Measurements from ENCODE around the gene NUDT21.
A peak's percentile ranks its signal among the peaks of the same experiment; 100 is the strongest.

NUDT21 gene

GRCh38 chr16:56389554-56389953, 61.6 kb downstream of the NUDT21 start:
- no peak overlapping the region for H3K4me2 ChIP-seq (ENCODE audit: low read length)
- H3K36me3 ChIP-seq (ENCODE audit: control insufficient read depth, insufficient read depth, low read length) = no peaks in the 10 kb centered on the region
- H2AK5ac ChIP-seq (ENCODE audit: low read length) = no peak overlapping the region
- H3K27ac ChIP-seq (ENCODE audit: low read depth, low read length) = no peak overlapping the region
- no peak for DNase-seq
- no peak overlapping the region for H2BK15ac ChIP-seq (replicated peaks; ENCODE audit: low read depth)
- H4K8ac ChIP-seq (ENCODE audit: low read depth, low read length) = no peak overlapping the region
- no peak overlapping the region for H4K5ac ChIP-seq (ENCODE audit: low read length)
- WGBS (ENCODE audit: extremely low coverage, insufficient coverage, low lambda C conversion rate) = no CpG with 5 or more reads among the region's 3 CpGs
- no peak overlapping the region for H3K4ac ChIP-seq (ENCODE audit: low read depth, low read length)
- no peak overlapping the region for H3K9ac ChIP-seq (ENCODE audit: low read length)
- no peaks in the 10 kb centered on the region for H3K4me1 ChIP-seq (ENCODE audit: control insufficient read depth, low read depth, low read length)
- H3K23ac ChIP-seq (ENCODE audit: low read length) = no peak overlapping the region
- no peak overlapping the region for H2BK5ac ChIP-seq (ENCODE audit: low read length)
- no peaks in the 10 kb centered on the region for H3K79me1 ChIP-seq (ENCODE audit: low read length)
- H3K27me3 ChIP-seq (ENCODE audit: insufficient read depth, low read length, poor library complexity) = no peaks in the 10 kb centered on the region
- no peaks in the 10 kb centered on the region for H3K79me2 ChIP-seq (ENCODE audit: control insufficient read depth, insufficient read depth, low read length)
- no peak overlapping the region for H2BK120ac ChIP-seq (ENCODE audit: low read depth, low read length)
- no peak overlapping the region for H3K18ac ChIP-seq (ENCODE audit: low read length)
- no peak overlapping the region for H3K56ac ChIP-seq (ENCODE audit: low read length)
- no peak overlapping the region for H3K4me3 ChIP-seq (ENCODE audit: low read length)

GRCh38 chr16:56388209-56388608, 62.9 kb downstream of the NUDT21 start:
- H2BK5ac ChIP-seq (ENCODE audit: low read length) = no peak overlapping the region
- no peak overlapping the region for H3K23ac ChIP-seq (ENCODE audit: low read length)
- H3K9ac ChIP-seq (ENCODE audit: low read length) = no peak overlapping the region
- H3K56ac ChIP-seq (ENCODE audit: low read length) = no peak overlapping the region
- no peak overlapping the region for H2BK15ac ChIP-seq (replicated peaks; ENCODE audit: low read depth)
- no peak overlapping the region for H3K4ac ChIP-seq (ENCODE audit: low read depth, low read length)
- H3K27me3 ChIP-seq (ENCODE audit: insufficient read depth, low read length, poor library complexity) = no peaks in the 10 kb centered on the region
- no peaks in the 10 kb centered on the region for H3K79me2 ChIP-seq (ENCODE audit: control insufficient read depth, insufficient read depth, low read length)
- H3K4me1 ChIP-seq (ENCODE audit: control insufficient read depth, low read depth, low read length) = no peaks in the 10 kb centered on the region
- no peak overlapping the region for H3K4me3 ChIP-seq (ENCODE audit: low read length)
- H2AK5ac ChIP-seq (ENCODE audit: low read length) = no peak overlapping the region
- no peaks in the 10 kb centered on the region for H3K36me3 ChIP-seq (ENCODE audit: control insufficient read depth, insufficient read depth, low read length)
- no peak overlapping the region for H3K4me2 ChIP-seq (ENCODE audit: low read length)
- no peak overlapping the region for H3K27ac ChIP-seq (ENCODE audit: low read depth, low read length)
- no peak overlapping the region for H2BK120ac ChIP-seq (ENCODE audit: low read depth, low read length)
- DNase-seq = no peak
- no peak overlapping the region for H3K18ac ChIP-seq (ENCODE audit: low read length)
- H4K5ac ChIP-seq (ENCODE audit: low read length) = no peak overlapping the region
- H3K79me1 ChIP-seq (ENCODE audit: low read length) = no peaks in the 10 kb centered on the region
- no peak overlapping the region for H4K8ac ChIP-seq (ENCODE audit: low read depth, low read length)

DNA sequence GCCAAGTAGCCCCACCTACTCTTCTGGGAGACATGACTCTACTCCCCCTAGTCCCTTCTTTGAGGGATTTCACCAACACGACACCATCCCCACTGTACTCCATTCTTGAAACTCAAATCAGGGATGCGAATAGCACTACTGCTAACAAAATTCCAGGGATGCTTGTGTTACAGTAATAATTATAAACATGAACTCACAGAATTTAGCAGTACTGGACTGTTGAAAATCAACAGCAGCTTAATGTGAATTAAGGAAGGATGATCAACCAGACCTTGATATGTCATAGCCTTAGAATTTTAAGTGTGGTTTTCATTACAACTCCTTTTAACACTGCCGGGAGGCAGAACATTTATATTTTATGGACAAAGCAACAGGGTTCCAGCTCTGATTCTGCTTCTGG, 63.7 kb downstream of the NUDT21 start:
- Histone ChIP-seq H2BK15ac (replicated peaks; ENCODE audit: low read depth) (no peak overlapping the region), H2BK120ac (ENCODE audit: low read depth, low read length) (no peak overlapping the region), H3K27me3 (ENCODE audit: insufficient read depth, low read length, poor library complexity) (no peaks in the 10 kb centered on the region), H3K36me3 (ENCODE audit: control insufficient read depth, insufficient read depth, low read length) (no peaks in the 10 kb centered on the region), H2AK5ac (ENCODE audit: low read length) (no peak overlapping the region), H3K4me3 (ENCODE audit: low read length) (no peak overlapping the region), H3K4me2 (ENCODE audit: low read length) (no peak overlapping the region), H3K4me1 (ENCODE audit: control insufficient read depth, low read depth, low read length) (no peaks in the 10 kb centered on the region), H3K56ac (ENCODE audit: low read length) (no peak overlapping the region), H4K5ac (ENCODE audit: low read length) (no peak overlapping the region), H3K9ac (ENCODE audit: low read length) (no peak overlapping the region), H3K23ac (ENCODE audit: low read length) (no peak overlapping the region), H3K79me2 (ENCODE audit: control insufficient read depth, insufficient read depth, low read length) (no peaks in the 10 kb centered on the region), H3K4ac (ENCODE audit: low read depth, low read length) (no peak overlapping the region), H3K18ac (ENCODE audit: low read length) (no peak overlapping the region), H4K8ac (ENCODE audit: low read depth, low read length) (no peak overlapping the region), H3K27ac (ENCODE audit: low read depth, low read length) (no peak overlapping the region), H3K79me1 (ENCODE audit: low read length) (no peaks in the 10 kb centered on the region), H2BK5ac (ENCODE audit: low read length) (no peak overlapping the region)
- no CpG with 5 or more reads among the region's 3 CpGs for WGBS (ENCODE audit: extremely low coverage, insufficient coverage, low lambda C conversion rate)
- DNase-seq = no peak

DNA sequence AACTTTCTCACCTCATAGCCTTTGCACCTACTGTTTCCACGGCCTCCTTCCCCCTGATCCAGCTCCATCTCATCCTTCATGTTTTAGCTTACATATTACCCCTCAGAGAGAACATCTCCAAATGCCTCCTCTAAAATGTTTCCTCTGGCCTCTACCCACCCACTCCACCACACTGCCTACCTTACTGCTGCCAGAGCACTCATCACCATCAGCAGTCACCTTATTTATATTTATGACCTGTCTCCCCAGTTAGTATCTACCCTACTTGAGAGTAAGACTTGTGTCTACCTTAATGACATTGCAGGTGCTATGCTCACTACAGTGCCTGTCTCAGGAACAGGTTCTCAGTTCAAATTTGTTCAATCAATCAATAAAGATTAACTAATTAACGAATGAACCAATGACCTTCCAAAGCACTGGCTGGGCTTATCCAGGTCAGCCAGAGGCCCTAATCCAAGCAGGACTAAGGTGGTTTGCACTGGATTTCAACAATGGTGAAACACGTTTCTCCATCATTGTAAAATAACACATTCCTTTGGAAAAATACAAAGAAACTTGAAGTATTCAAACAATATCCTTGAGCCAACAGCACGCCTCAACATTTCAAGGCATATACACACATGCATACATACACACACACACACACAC, 66.9 kb downstream of the NUDT21 start:
- WGBS (ENCODE audit: extremely low coverage, insufficient coverage, low lambda C conversion rate) = no CpG with 5 or more reads among the region's 4 CpGs
- H3K79me1 ChIP-seq (ENCODE audit: low read length) = no peaks in the 10 kb centered on the region
- H3K4me2 ChIP-seq (ENCODE audit: low read length) = no peak overlapping the region
- H3K4me3 ChIP-seq (ENCODE audit: low read length) = no peak overlapping the region
- H2BK15ac ChIP-seq (replicated peaks; ENCODE audit: low read depth) = no peak overlapping the region
- no peaks in the 10 kb centered on the region for H3K27me3 ChIP-seq (ENCODE audit: insufficient read depth, low read length, poor library complexity)
- no peaks in the 10 kb centered on the region for H3K79me2 ChIP-seq (ENCODE audit: control insufficient read depth, insufficient read depth, low read length)
- peaks cover 3% of the 10 kb centered on the region for H3K36me3 ChIP-seq (ENCODE audit: control insufficient read depth, insufficient read depth, low read length)
- H3K4me1 ChIP-seq (ENCODE audit: control insufficient read depth, low read depth, low read length) = no peaks in the 10 kb centered on the region
- no peak overlapping the region for H3K18ac ChIP-seq (ENCODE audit: low read length)
- no peak overlapping the region for H3K23ac ChIP-seq (ENCODE audit: low read length)
- no peak overlapping the region for H3K27ac ChIP-seq (ENCODE audit: low read depth, low read length)
- H4K8ac ChIP-seq (ENCODE audit: low read depth, low read length) = no peak overlapping the region
- no peak overlapping the region for H2AK5ac ChIP-seq (ENCODE audit: low read length)
- no peak overlapping the region for H3K56ac ChIP-seq (ENCODE audit: low read length)
- no peak overlapping the region for H3K4ac ChIP-seq (ENCODE audit: low read depth, low read length)
- H2BK120ac ChIP-seq (ENCODE audit: low read depth, low read length) = no peak overlapping the region
- no peak overlapping the region for H4K5ac ChIP-seq (ENCODE audit: low read length)
- no peak for DNase-seq
- H2BK5ac ChIP-seq (ENCODE audit: low read length) = no peak overlapping the region
- H3K9ac ChIP-seq (ENCODE audit: low read length) = no peak overlapping the region

DNA sequence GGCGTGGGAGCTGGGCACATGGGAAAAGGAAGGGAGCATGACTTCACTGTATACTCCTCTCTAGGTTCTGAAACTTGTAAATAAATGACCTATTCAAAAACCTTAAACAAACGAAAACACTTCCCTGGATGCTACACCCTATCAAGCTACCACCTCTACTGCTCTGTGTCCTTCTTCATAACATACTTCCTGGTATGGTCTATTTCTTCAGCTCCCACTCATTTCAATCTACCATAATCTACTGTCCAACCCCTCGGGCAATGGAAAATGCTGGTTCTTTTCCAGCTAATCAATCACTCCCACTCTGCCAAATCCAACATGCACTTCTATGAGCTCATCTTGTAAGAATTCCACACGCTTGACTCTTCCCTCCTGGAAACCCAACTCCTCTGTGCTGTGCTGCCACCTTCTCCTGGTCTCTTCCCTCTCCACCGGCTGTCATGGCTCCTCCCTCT, 68.2 kb downstream of the NUDT21 start:
- no CpG with 5 or more reads among the region's 5 CpGs for WGBS (ENCODE audit: extremely low coverage, insufficient coverage, low lambda C conversion rate)
- peak; percentile 78 for DNase-seq
- Histone ChIP-seq H3K79me1 (ENCODE audit: low read length) (no peaks in the 10 kb centered on the region), H3K56ac (ENCODE audit: low read length) (no peak overlapping the region), H3K36me3 (ENCODE audit: control insufficient read depth, insufficient read depth, low read length) (peaks cover 3% of the 10 kb centered on the region), H4K8ac (ENCODE audit: low read depth, low read length) (no peak overlapping the region), H3K27me3 (ENCODE audit: insufficient read depth, low read length, poor library complexity) (no peaks in the 10 kb centered on the region), H2AK5ac (ENCODE audit: low read length) (no peak overlapping the region), H3K79me2 (ENCODE audit: control insufficient read depth, insufficient read depth, low read length) (no peaks in the 10 kb centered on the region), H2BK5ac (ENCODE audit: low read length) (no peak overlapping the region), H2BK15ac (replicated peaks; ENCODE audit: low read depth) (no peak overlapping the region), H3K27ac (ENCODE audit: low read depth, low read length) (no peak overlapping the region), H2BK120ac (ENCODE audit: low read depth, low read length) (no peak overlapping the region), H3K23ac (ENCODE audit: low read length) (no peak overlapping the region), H3K18ac (ENCODE audit: low read length) (no peak overlapping the region), H3K4me2 (ENCODE audit: low read length) (no peak overlapping the region), H3K4me3 (ENCODE audit: low read length) (no peak overlapping the region), H3K4me1 (ENCODE audit: control insufficient read depth, low read depth, low read length) (no peaks in the 10 kb centered on the region), H4K5ac (ENCODE audit: low read length) (no peak overlapping the region), H3K9ac (ENCODE audit: low read length) (no peak overlapping the region), H3K4ac (ENCODE audit: low read depth, low read length) (no peak overlapping the region)

DNA sequence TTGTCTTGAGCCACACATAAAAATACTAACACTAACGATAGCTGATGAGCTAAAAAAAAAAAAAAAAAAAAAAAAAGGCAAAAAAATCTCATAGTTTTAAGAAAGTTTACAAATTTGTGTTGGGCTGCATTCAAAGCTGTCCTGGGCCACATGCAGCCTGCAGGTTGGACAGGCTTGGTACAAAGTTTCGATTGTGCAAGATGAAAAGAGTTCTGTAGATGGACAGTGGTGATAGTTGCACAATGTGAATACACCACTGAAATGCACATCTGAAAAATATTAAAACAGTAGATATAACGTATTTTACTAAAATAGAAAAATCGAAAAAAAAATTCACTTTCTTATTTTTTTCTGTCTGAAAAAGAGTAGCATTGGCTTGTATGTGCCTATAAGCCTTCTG, 68.7 kb downstream of the NUDT21 start:
- Histone ChIP-seq H3K4me2 (ENCODE audit: low read length) (no peak overlapping the region), H3K36me3 (ENCODE audit: control insufficient read depth, insufficient read depth, low read length) (peaks cover 3% of the 10 kb centered on the region)
- no peak for DNase-seq

More for the DNA sequence above, 68.7 kb downstream of the NUDT21 start:
- WGBS (ENCODE audit: extremely low coverage, insufficient coverage, low lambda C conversion rate) = no CpG with 5 or more reads among the region's 4 CpGs
- Histone ChIP-seq H4K5ac (ENCODE audit: low read length) (no peak overlapping the region), H3K56ac (ENCODE audit: low read length) (no peak overlapping the region), H3K27ac (ENCODE audit: low read depth, low read length) (no peak overlapping the region), H3K18ac (ENCODE audit: low read length) (no peak overlapping the region), H2BK120ac (ENCODE audit: low read depth, low read length) (no peak overlapping the region), H3K4me1 (ENCODE audit: control insufficient read depth, low read depth, low read length) (no peaks in the 10 kb centered on the region), H3K23ac (ENCODE audit: low read length) (no peak overlapping the region), H3K4me3 (ENCODE audit: low read length) (no peak overlapping the region), H2BK15ac (replicated peaks; ENCODE audit: low read depth) (no peak overlapping the region), H4K8ac (ENCODE audit: low read depth, low read length) (no peak overlapping the region), H3K79me2 (ENCODE audit: control insufficient read depth, insufficient read depth, low read length) (no peaks in the 10 kb centered on the region), H3K9ac (ENCODE audit: low read length) (no peak overlapping the region), H2AK5ac (ENCODE audit: low read length) (no peak overlapping the region), H3K4ac (ENCODE audit: low read depth, low read length) (no peak overlapping the region), H3K27me3 (ENCODE audit: insufficient read depth, low read length, poor library complexity) (no peaks in the 10 kb centered on the region), H3K79me1 (ENCODE audit: low read length) (no peaks in the 10 kb centered on the region), H2BK5ac (ENCODE audit: low read length) (no peak overlapping the region)

Data from mesendoderm (in vitro differentiated cells).